Type B pancreatic cell (in vitro differentiated cells): ENCODE data around the gene KANK4. TPM values are rescaled to one million over a fixed set of nuclear protein-coding genes. Genes with fewer than 3 reads are reported as not detected.
A peak's percentile ranks its signal among the peaks of the same experiment; 100 is the strongest.

Experiments used
- DNase-seq: peaks from one replicate; pipeline ENCODE4 v3.0.0; 2021; ENCODE audit warnings: mixed read lengths; ENCODE audit not compliant: unreplicated experiment; ENCODE audit errors: extremely low spot score
- H3K27ac Mint-ChIP-seq: 2 replicates; pipeline ENCODE4 v1.8.0; 2021; ENCODE audit warnings: mild to moderate bottlenecking, mixed read lengths
- H3K27me3 Mint-ChIP-seq: 2 replicates; pipeline ENCODE4 v1.8.0; 2021; ENCODE audit warnings: mixed read lengths
- H3K36me3 Mint-ChIP-seq: 2 replicates; pipeline ENCODE4 v1.8.0; 2021; ENCODE audit warnings: mixed read lengths
- H3K4me1 Mint-ChIP-seq: one replicate; pipeline ENCODE4 v1.8.0; 2021; ENCODE audit warnings: mixed read lengths; ENCODE audit not compliant: unreplicated experiment
- H3K4me3 Mint-ChIP-seq: 2 replicates; pipeline ENCODE4 v1.8.0; 2021; ENCODE audit warnings: mild to moderate bottlenecking, mixed read lengths
- H3K9me3 Mint-ChIP-seq: 2 replicates; pipeline ENCODE4 v1.8.0; 2021; ENCODE audit warnings: mixed read lengths
- CTCF ChIP-seq: fragments of 200-600 bp; sonication (generic); conservative IDR thresholded peaks from 2 replicates; pipeline ENCODE4 v1.5.0; 2021; ENCODE audit warnings: antibody characterized with exemption, mild to moderate bottlenecking
- total RNA-seq: library from RNA; stranded (reverse); gene quantifications from 2 replicates; pipeline ENCODE4 v1.2.1, GENCODE V29; 2021; ENCODE audit warnings: low replicate concordance

The KANK4 gene
- total RNA-seq, 1 donor from 2014 or later: 11.3 TPM

- no peak for TF ChIP-seq CTCF
- H3K27ac Mint-ChIP-seq: no peak overlapping the region
- peaks cover 35% of the 10 kb centered on the region for H3K27me3 Mint-ChIP-seq
Measured at GRCh38 chr1:62280150-62280549, 39.1 kb downstream of the KANK4 start.

GRCh38 chr1:62276791-62277190 lies 42.4 kb downstream of the KANK4 start:
- no peak for DNase-seq
- Mint-ChIP-seq H3K4me1 (peaks cover 41% of the 10 kb centered on the region), H3K9me3 (peaks cover 9% of the 10 kb centered on the region), H3K27ac (no peak overlapping the region), H3K4me3 (no peak overlapping the region), H3K36me3 (peaks cover 36% of the 10 kb centered on the region), H3K27me3 (peaks cover 17% of the 10 kb centered on the region)
- TF ChIP-seq CTCF: no peak

More at GRCh38 chr1:62280150-62280549, 39.1 kb downstream of the KANK4 start:
- no peak for DNase-seq
- Mint-ChIP-seq H3K4me3 (no peak overlapping the region), H3K36me3 (peaks cover 26% of the 10 kb centered on the region), H3K9me3 (peaks cover 9% of the 10 kb centered on the region), H3K4me1 (peaks cover 54% of the 10 kb centered on the region)

GRCh38 chr1:62274496-62275485 lies 44.4 kb downstream of the KANK4 start:
- peaks cover 5% of the 10 kb centered on the region for H3K9me3 Mint-ChIP-seq
- no peak for TF ChIP-seq CTCF

GRCh38 chr1:62273953-62274352 lies 45.3 kb downstream of the KANK4 start:
- Mint-ChIP-seq H3K9me3 (peaks cover 5% of the 10 kb centered on the region), H3K27ac (no peak overlapping the region), H3K4me3 (no peak overlapping the region), H3K36me3 (peaks cover 28% of the 10 kb centered on the region), H3K27me3 (peaks cover 8% of the 10 kb centered on the region), H3K4me1 (peaks cover 49% of the 10 kb centered on the region)
- no peak for DNase-seq
- TF ChIP-seq CTCF: no peak

More at GRCh38 chr1:62274496-62275485, 44.4 kb downstream of the KANK4 start:
- no peak for DNase-seq
- Mint-ChIP-seq H3K27me3 (peaks cover 16% of the 10 kb centered on the region), H3K4me3 (no peak overlapping the region), H3K4me1 (peaks cover 52% of the 10 kb centered on the region), H3K27ac (peak overlapping the region; percentile 47), H3K36me3 (peaks cover 32% of the 10 kb centered on the region)

- H3K4me1 Mint-ChIP-seq: peaks cover 40% of the 10 kb centered on the region
Measured at GRCh38 chr1:62271948-62272728, 47.1 kb downstream of the KANK4 start.

More at GRCh38 chr1:62271948-62272728, 47.1 kb downstream of the KANK4 start:
- H3K27ac Mint-ChIP-seq: peak overlapping the region; percentile 24
- H3K27me3 Mint-ChIP-seq: peaks cover 3% of the 10 kb centered on the region
- peaks cover 20% of the 10 kb centered on the region for H3K36me3 Mint-ChIP-seq
- TF ChIP-seq CTCF: peak; percentile 57
- peak overlapping the region; percentile 64 for H3K4me3 Mint-ChIP-seq
- no peak for DNase-seq
- H3K9me3 Mint-ChIP-seq: peaks cover 3% of the 10 kb centered on the region
